Keratinocyte (primary cell): ENCODE results near the gene MRPL33.

Experiments
- EZH2 ChIP-seq: IDR thresholded peaks from one replicate; pipeline ENCODE4 v1.6.1; 2012; ENCODE audit warnings: inconsistent platforms, mild to moderate bottlenecking, low read length, moderate library complexity
- TF ChIP-seq, protein P1 (sequence below), 3 experiments: IDR thresholded peaks in 1 of 3; conservative IDR thresholded peaks in 1 of 3; optimal IDR thresholded peaks in 1 of 3; 2 replicates in 2 of 3; 3 replicates in 1 of 3; pipeline versions ENCODE3 to v1.5.1; 2011; ENCODE audit warnings: low read length in 3 of 3, mild to moderate bottlenecking in 3 of 3, moderate library complexity in 2 of 3, control low read depth in 1 of 3, inconsistent platforms in 1 of 3; ENCODE audit not compliant: insufficient read depth in 2 of 3; ENCODE audit errors: extremely low read depth in 1 of 3

DNA sequence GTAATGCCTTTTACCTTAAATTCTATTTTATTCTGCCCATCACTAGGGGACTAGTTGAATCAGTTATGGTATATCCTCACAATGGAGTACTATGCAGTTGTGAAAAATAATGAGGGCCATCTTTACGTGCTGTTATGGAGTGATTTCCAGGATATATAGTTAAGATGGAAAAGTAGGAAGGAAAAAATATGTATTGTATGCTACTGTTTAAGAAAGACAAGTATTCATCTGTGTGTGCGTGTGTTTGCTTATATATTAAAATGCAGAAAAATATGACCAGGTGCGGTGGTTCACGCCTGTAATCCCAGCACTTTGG, 32.5 kb upstream of the MRPL33 start:
- TF ChIP-seq EZH2, result no peak
- TF ChIP-seq, protein P1, sequence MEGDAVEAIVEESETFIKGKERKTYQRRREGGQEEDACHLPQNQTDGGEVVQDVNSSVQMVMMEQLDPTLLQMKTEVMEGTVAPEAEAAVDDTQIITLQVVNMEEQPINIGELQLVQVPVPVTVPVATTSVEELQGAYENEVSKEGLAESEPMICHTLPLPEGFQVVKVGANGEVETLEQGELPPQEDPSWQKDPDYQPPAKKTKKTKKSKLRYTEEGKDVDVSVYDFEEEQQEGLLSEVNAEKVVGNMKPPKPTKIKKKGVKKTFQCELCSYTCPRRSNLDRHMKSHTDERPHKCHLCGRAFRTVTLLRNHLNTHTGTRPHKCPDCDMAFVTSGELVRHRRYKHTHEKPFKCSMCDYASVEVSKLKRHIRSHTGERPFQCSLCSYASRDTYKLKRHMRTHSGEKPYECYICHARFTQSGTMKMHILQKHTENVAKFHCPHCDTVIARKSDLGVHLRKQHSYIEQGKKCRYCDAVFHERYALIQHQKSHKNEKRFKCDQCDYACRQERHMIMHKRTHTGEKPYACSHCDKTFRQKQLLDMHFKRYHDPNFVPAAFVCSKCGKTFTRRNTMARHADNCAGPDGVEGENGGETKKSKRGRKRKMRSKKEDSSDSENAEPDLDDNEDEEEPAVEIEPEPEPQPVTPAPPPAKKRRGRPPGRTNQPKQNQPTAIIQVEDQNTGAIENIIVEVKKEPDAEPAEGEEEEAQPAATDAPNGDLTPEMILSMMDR (optimal IDR thresholded peaks at IDR 0.05 in 1 of 3, IDR thresholded peaks at IDR 0.05 in 1 of 3, conservative IDR thresholded peaks at IDR 0.05 in 1 of 3; ENCODE audit: extremely low read depth in 1 of 3, insufficient read depth in 2 of 3, low read length in 3 of 3), result no peak
